DOHH2 (cell line): Measurements from ENCODE around the gene FTCDNL1.

Source experiments
- EZH2phosphoT487 ChIP-seq: fragments of 200-600 bp; sonication (generic); IDR thresholded peaks from 2 replicates; pipeline ENCODE4 v1.6.1; 2017; ENCODE audit warnings: borderline replicate concordance, mild to moderate bottlenecking, antibody characterized with exemption, low read length, moderate library complexity, mixed read lengths
- TF ChIP-seq, protein P1 (sequence below): fragments of 200-600 bp; sonication (generic); IDR thresholded peaks from one replicate; pipeline ENCODE4 v1.5.1; 2014; ENCODE audit warnings: antibody characterized with exemption, mild to moderate bottlenecking, low read depth, low read length; ENCODE audit not compliant: poor library complexity, severe bottlenecking

DNA sequence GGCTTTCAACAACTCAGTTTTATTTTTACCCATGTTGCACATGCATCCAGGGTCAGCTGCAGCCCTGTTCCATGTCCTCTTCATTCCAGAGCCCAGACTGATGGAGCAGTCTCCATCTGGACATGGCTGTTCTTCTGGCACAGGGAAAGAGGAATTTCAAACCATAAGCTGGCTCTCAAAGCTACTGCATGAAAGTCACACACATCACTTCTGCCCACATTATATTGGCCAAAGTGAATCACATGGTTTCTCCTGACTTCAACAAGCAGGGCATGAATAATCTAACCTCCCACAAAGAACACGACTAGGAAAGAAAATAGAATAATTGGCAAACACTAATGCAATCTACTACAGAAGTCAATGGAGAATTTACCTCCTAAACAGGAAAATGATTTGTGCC lies 94.2 kb downstream of the FTCDNL1 start:
- TF ChIP-seq, protein P1, sequence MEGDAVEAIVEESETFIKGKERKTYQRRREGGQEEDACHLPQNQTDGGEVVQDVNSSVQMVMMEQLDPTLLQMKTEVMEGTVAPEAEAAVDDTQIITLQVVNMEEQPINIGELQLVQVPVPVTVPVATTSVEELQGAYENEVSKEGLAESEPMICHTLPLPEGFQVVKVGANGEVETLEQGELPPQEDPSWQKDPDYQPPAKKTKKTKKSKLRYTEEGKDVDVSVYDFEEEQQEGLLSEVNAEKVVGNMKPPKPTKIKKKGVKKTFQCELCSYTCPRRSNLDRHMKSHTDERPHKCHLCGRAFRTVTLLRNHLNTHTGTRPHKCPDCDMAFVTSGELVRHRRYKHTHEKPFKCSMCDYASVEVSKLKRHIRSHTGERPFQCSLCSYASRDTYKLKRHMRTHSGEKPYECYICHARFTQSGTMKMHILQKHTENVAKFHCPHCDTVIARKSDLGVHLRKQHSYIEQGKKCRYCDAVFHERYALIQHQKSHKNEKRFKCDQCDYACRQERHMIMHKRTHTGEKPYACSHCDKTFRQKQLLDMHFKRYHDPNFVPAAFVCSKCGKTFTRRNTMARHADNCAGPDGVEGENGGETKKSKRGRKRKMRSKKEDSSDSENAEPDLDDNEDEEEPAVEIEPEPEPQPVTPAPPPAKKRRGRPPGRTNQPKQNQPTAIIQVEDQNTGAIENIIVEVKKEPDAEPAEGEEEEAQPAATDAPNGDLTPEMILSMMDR, result no peak
- no peak for TF ChIP-seq EZH2phosphoT487
